ENCODE data around the gene ZNF467. TPM values are rescaled to one million over a fixed set of nuclear protein-coding genes. Genes with fewer than 3 reads are reported as not detected.

Gene ZNF467
- total RNA-seq, 2 experiments from 2014 or later: 0.83 to 1.0 TPM

DNA sequence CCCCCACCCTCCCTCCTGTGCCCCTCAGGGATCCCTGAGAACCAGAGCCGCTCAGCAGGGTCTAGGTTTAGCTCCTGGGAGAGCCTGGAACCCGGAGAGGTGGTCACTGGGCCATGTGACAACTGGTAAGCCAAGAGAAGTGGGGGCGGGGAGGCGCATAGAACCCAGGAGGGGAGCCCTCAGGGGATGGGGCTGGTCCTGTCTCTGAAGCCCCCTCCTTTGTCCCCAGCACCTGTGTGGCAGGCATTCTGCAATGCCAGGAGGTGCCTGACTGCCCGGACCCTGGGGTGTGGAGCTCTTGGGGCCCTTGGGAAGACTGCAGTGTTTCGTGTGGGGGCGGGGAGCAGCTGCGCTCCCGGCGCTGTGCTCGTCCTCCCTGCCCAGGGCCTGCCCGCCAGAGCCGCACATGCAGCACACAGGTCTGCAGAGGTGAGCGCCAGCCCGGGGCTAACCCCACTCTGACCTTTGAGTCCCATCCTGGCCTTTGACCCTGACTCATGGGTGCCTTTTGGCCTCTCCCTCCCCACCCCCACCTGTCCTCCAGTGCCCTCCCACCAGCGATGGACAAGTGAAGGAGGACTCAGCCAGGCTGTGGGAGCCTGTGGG, 42.4 kb upstream of the ZNF467 start:
- Mint-ChIP-seq H3K4me1 (no peaks in the 10 kb centered on the region), H3K36me3 (no peaks in the 10 kb centered on the region), H3K27me3 (no peaks in the 10 kb centered on the region), H3K27ac (no peak overlapping the region), H3K9me3 (no peaks in the 10 kb centered on the region), H3K4me3 (no peak overlapping the region)
- DNase-seq (no peak), ATAC-seq (ENCODE audit: low read depth) (no peak)
- POLR2A ChIA-PET: no interaction called here

DNA sequence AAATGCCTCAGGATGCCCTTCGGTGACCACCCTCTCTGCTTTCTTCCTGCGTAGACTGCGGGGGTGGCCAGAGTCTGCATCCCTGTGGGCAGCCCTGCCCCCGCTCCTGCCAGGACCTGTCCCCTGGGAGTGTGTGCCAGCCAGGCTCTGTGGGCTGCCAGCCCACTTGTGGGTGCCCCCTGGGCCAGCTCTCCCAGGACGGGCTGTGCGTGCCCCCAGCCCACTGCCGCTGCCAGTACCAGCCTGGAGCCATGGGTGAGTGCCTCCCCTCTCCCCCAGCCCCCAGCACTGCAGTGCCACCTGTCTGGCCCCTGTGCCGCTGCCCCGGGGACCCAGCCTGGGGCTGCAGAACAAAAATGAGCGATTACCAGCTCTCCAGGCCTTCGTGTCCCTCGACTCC, 41.7 kb upstream of the ZNF467 start:
- no peak overlapping the region for H3K27ac Mint-ChIP-seq
- DNase-seq (no peak), ATAC-seq (ENCODE audit: low read depth) (no peak)
- H3K27me3 Mint-ChIP-seq: no peaks in the 10 kb centered on the region
- H3K4me3 Mint-ChIP-seq: no peak overlapping the region
- POLR2A ChIA-PET: no interaction called here
- H3K9me3 Mint-ChIP-seq: no peaks in the 10 kb centered on the region
- H3K36me3 Mint-ChIP-seq: no peaks in the 10 kb centered on the region
- no peaks in the 10 kb centered on the region for H3K4me1 Mint-ChIP-seq

DNA sequence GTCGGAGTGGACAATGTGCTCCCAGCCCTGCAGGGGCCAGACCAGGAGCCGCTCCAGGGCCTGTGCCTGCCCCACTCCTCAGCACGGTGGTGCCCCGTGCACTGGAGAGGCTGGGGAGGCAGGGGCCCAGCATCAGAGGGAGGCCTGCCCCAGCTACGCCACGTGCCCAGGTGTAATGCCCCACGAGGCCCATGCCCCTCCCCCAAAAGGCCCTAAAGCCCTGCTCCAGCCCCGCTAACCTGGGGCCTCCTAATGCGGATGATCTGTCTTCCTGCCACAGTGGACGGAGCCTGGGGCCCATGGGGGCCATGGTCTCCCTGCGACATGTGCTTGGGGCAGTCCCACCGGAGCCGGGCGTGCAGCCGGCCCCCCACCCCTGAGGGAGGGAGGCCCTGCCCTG, 41.1 kb upstream of the ZNF467 start:
- Mint-ChIP-seq H3K9me3 (no peaks in the 10 kb centered on the region), H3K27me3 (no peaks in the 10 kb centered on the region), H3K27ac (no peak overlapping the region), H3K4me3 (no peak overlapping the region), H3K36me3 (no peaks in the 10 kb centered on the region), H3K4me1 (no peaks in the 10 kb centered on the region)
- ATAC-seq (ENCODE audit: low read depth) (no peak), DNase-seq (no peak)
- POLR2A ChIA-PET: no interaction called here

DNA sequence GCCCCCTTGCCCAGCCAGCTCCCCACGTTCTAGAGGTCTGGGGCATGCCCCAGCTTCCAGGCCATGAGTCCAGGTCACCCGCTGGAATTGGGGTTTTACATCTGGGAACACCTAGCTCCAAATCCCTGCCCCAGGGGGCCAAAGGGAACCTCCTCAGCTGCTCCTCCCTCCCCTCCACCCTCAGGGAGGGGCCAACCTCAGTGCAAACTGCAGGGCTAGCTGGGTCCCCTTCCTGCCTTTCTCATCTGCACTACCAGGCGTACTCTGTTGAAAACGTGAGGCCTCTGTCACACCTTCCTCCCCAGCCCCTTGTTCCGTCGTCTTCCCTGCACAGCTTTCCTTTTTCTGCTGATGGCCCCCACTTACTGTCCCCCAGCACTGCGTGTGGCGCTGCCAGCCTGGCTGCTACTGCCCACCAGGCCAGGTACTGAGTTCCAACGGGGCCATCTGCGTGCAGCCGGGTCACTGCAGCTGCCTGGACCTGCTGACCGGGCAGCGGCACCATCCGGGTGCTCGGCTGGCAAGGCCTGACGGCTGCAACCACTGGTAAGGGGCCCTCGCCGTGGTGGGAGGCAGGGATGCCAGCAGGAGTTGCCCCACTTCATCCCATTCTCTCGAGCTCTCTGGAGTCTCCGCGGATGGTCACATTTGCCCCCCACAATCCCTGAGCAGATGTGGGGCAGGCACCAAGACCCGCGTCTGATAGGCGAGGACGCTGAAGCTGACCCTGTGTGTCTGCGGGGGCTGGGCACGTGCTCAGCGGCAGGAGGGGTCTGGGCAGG, 40.1 kb upstream of the ZNF467 start:
- no peak overlapping the region for H3K27ac Mint-ChIP-seq
- H3K27me3 Mint-ChIP-seq: no peaks in the 10 kb centered on the region
- ATAC-seq (ENCODE audit: low read depth) (no peak), DNase-seq (no peak)
- H3K36me3 Mint-ChIP-seq: no peaks in the 10 kb centered on the region
- H3K9me3 Mint-ChIP-seq: no peaks in the 10 kb centered on the region
- H3K4me1 Mint-ChIP-seq: no peaks in the 10 kb centered on the region
- H3K4me3 Mint-ChIP-seq: no peak overlapping the region
- POLR2A ChIA-PET: no interaction called here

DNA sequence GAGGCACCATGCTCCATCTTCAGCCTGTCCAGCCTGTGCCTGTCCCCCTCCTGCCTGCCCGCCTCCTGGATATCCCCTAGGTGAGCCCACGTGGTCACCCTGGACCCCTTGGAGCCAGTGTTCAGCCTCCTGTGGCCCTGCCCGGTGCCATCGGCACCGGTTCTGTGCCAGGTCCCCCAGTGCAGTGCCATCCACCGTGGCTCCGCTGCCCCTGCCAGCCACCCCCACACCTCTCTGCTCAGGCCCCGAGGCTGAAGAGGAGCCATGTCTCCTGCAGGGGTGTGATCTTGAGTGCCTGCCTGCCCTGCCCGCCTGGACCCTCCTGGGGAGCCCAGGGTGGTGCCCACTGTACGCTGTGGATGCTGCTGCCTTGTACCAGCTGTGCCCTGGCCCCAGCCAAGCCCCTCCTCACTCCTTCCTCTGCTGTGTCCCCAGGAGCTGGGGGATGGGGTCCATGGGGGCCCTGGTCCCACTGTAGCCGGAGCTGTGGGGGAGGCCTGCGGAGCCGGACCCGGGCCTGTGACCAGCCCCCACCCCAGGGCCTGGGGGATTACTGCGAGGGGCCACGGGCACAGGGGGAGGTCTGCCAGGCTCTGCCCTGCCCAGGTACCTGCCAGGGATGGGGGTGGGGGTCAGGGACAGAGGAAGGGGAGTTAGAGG, 38.6 kb upstream of the ZNF467 start:
- Mint-ChIP-seq H3K9me3 (no peaks in the 10 kb centered on the region), H3K36me3 (no peaks in the 10 kb centered on the region), H3K4me1 (no peaks in the 10 kb centered on the region), H3K4me3 (no peak overlapping the region), H3K27ac (no peak overlapping the region), H3K27me3 (peaks cover 1% of the 10 kb centered on the region)
- ATAC-seq (ENCODE audit: low read depth) (no peak), DNase-seq (no peak)
- POLR2A ChIA-PET: no interaction called here

DNA sequence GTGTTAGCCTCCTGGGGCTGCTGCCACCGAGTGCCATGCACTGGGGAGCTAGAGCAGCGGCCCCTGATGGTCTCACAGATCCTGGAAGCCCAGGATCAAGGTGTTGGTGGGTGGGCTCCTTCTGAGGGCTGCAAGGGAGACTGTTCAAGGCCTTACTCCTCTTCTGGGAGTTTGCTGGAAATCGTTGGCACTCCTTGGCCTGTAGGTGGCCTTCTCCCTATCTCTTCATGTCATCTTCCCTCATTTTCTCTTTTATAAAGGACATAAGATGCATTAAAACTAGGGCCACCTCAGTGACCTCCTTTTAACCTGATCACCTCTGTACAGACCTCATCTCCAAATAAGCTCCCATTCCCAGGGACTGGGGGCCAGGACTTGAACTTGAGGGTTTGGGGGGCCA, 37.8 kb upstream of the ZNF467 start:
- no peaks in the 10 kb centered on the region for H3K4me1 Mint-ChIP-seq
- H3K4me3 Mint-ChIP-seq: no peak overlapping the region
- H3K27me3 Mint-ChIP-seq: peaks cover 1% of the 10 kb centered on the region
- H3K27ac Mint-ChIP-seq: no peak overlapping the region
- no peaks in the 10 kb centered on the region for H3K36me3 Mint-ChIP-seq
- POLR2A ChIA-PET: no interaction called here
- H3K9me3 Mint-ChIP-seq: no peaks in the 10 kb centered on the region
- ATAC-seq (ENCODE audit: low read depth) (no peak), DNase-seq (no peak)

DNA sequence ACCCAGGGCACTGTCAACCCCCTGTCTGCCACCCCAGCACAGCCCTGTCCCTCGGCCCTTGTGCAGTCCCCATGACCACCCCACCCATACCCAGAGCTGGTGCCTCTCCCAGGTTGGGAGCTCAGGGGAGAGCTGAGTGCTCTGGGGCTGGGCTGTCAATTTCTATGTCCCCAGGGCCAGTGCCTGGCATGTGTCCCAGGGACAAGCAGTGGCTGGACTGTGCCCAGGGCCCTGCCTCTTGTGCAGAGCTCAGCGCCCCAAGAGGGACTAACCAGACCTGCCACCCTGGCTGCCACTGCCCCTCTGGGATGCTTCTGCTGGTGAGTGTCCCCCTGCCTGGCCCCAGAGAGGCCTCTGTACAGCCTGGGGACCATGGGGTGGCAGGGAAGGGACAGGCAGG, 35.8 kb upstream of the ZNF467 start:
- H3K9me3 Mint-ChIP-seq: no peaks in the 10 kb centered on the region
- peaks cover 1% of the 10 kb centered on the region for H3K27me3 Mint-ChIP-seq
- DNase-seq (no peak), ATAC-seq (ENCODE audit: low read depth) (no peak)
- no peaks in the 10 kb centered on the region for H3K36me3 Mint-ChIP-seq
- no peak overlapping the region for H3K4me3 Mint-ChIP-seq
- POLR2A ChIA-PET: no interaction called here
- H3K4me1 Mint-ChIP-seq: no peaks in the 10 kb centered on the region
- no peak overlapping the region for H3K27ac Mint-ChIP-seq

DNA sequence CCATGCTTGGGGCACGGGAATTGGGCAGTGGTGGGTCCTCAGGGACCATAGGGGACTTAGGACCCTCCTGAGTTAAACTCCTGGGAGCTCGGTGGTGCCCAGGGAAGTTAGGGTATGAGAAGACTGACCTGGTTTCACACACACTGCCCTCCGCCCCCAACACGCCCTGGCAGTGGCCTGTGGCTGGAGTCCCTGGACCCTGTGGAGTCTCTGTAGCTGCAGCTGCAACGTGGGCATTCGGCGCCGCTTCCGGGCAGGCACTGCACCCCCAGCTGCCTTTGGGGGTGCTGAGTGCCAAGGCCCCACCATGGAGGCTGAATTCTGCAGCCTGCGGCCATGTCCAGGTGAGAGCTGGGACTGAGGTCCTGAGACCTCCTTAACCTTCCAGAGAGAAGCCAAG, 34.9 kb upstream of the ZNF467 start:
- peaks cover 1% of the 10 kb centered on the region for H3K27me3 Mint-ChIP-seq
- no peaks in the 10 kb centered on the region for H3K9me3 Mint-ChIP-seq
- no peak overlapping the region for H3K27ac Mint-ChIP-seq
- POLR2A ChIA-PET: no interaction called here
- no peaks in the 10 kb centered on the region for H3K4me1 Mint-ChIP-seq
- no peak overlapping the region for H3K4me3 Mint-ChIP-seq
- ATAC-seq (ENCODE audit: low read depth): no peak
- no peak for DNase-seq
- no peaks in the 10 kb centered on the region for H3K36me3 Mint-ChIP-seq

DNA sequence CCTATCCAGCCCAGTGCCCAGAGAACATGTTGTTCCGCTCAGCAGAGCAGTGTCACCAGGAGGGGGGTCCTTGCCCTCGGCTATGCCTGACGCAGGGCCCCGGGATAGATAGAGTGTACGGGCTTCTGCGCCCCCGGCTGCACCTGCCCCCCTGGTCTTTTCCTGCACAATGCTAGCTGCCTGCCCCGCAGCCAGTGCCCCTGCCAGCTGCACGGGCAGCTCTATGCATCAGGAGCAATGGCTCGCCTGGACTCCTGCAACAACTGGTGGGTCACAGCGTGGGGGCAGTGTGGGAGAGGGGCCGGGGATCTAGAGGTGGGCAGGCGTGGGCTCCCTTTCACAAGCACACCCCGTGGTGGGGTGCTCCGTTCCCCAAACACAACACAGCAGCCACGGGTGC, 33.3 kb upstream of the ZNF467 start:
- Mint-ChIP-seq H3K4me3 (no peak overlapping the region), H3K36me3 (no peaks in the 10 kb centered on the region), H3K9me3 (no peaks in the 10 kb centered on the region), H3K27ac (no peak overlapping the region), H3K4me1 (no peaks in the 10 kb centered on the region), H3K27me3 (peaks cover 1% of the 10 kb centered on the region)
- DNase-seq: no peak
- ATAC-seq (ENCODE audit: low read depth): no peak
- POLR2A ChIA-PET: interaction anchor here (0.8 kb wide), 1 partner anchor 63 kb away, joined by 3 read pairs; no protein-coding TSS in a partner anchor

DNA sequence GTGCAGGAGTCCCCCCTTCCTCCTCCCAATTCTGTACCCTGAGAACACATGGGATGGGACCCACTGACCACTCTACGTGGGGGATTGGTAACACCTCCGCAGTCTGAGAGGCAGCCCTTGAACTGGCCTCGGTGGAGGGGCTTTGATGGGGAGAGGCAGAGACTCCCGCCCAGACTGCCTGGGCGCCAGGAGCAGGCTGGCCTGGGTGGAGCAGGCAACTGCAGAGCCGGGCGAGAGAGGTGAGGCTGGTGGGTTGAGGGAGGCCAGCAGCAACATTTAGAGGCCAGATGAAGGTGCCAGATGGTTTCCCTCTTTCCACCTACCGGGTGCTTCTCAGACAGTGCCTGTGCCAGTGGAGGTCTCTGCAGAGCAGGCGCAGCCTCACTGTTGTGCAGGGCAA, 30.7 kb upstream of the ZNF467 start:
- Mint-ChIP-seq H3K4me3 (no peak overlapping the region), H3K36me3 (no peaks in the 10 kb centered on the region), H3K4me1 (no peaks in the 10 kb centered on the region), H3K27me3 (peaks cover 1% of the 10 kb centered on the region), H3K27ac (no peak overlapping the region), H3K9me3 (no peaks in the 10 kb centered on the region)
- DNase-seq: no peak
- POLR2A ChIA-PET: no interaction called here
- no peak for ATAC-seq (ENCODE audit: low read depth)

DNA sequence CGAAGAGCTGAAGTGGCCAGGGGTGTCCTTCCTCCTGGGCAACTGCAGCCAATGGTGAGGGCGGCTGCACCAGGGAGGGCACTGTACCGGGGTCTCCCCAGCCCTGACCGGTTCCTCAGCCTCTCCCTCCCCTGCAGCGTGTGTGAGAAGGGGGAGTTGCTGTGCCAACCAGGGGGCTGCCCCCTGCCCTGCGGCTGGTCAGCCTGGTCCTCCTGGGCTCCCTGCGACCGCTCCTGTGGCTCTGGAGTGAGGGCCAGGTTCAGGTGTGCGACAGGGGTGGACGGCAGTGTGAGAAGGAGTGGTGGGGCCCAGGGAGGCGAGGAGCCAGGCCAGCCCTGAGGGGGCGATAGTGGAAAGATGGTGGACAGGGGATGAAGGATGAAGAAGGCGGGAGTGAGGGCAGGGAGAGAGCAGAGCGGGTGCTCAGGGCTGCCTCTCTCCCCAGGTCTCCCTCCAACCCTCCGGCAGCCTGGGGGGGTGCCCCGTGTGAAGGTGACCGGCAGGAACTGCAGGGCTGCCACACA, 30.2 kb upstream of the ZNF467 start:
- H3K27ac Mint-ChIP-seq: no peak overlapping the region
- H3K4me3 Mint-ChIP-seq: no peak overlapping the region
- no peak for ATAC-seq (ENCODE audit: low read depth)
- peaks cover 1% of the 10 kb centered on the region for H3K27me3 Mint-ChIP-seq
- no peaks in the 10 kb centered on the region for H3K4me1 Mint-ChIP-seq
- no peaks in the 10 kb centered on the region for H3K36me3 Mint-ChIP-seq
- DNase-seq: no peak
- no peaks in the 10 kb centered on the region for H3K9me3 Mint-ChIP-seq
- POLR2A ChIA-PET: no interaction called here

DNA sequence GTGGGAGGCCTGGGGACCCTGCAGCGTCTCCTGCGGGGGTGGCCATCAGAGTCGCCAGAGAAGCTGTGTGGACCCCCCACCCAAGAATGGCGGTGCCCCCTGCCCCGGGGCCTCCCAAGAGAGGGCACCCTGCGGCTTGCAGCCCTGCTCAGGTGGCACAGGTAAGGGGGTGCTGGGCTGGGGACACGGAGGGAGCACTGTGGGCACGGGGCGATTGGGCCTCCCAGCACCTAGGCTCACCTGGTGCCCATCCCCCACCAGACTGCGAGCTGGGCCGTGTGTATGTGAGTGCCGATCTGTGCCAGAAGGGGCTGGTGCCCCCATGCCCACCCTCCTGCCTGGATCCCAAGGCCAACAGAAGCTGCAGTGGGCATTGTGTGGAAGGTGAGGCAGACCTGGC, 29.6 kb upstream of the ZNF467 start:
- POLR2A ChIA-PET: no interaction called here
- peaks cover 1% of the 10 kb centered on the region for H3K27me3 Mint-ChIP-seq
- no peaks in the 10 kb centered on the region for H3K36me3 Mint-ChIP-seq
- H3K27ac Mint-ChIP-seq: no peak overlapping the region
- ATAC-seq (ENCODE audit: low read depth) (no peak), DNase-seq (no peak)
- H3K4me1 Mint-ChIP-seq: no peaks in the 10 kb centered on the region
- H3K4me3 Mint-ChIP-seq: no peak overlapping the region
- no peaks in the 10 kb centered on the region for H3K9me3 Mint-ChIP-seq

DNA sequence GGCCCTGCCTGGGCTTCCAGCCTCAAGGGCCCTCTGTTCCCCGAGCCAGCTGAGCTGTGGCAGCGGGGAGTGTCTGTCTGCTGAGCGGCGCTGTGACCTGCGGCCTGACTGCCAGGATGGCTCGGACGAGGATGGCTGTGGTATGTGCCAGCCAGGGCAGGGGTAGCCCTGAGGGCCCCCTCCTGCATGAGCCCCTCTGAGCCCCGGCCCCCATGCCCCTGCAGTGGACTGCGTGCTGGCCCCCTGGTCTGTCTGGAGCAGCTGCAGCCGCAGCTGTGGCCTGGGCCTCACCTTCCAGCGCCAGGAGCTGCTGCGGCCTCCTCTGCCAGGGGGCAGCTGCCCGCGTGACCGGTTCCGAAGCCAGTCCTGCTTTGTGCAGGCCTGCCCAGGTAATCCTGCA, 28.4 kb upstream of the ZNF467 start:
- POLR2A ChIA-PET: no interaction called here
- H3K27ac Mint-ChIP-seq: no peak overlapping the region
- ATAC-seq (ENCODE audit: low read depth) (no peak), DNase-seq (no peak)
- H3K4me3 Mint-ChIP-seq: no peak overlapping the region
- H3K4me1 Mint-ChIP-seq: no peaks in the 10 kb centered on the region
- H3K36me3 Mint-ChIP-seq: no peaks in the 10 kb centered on the region
- H3K27me3 Mint-ChIP-seq: no peaks in the 10 kb centered on the region
- no peaks in the 10 kb centered on the region for H3K9me3 Mint-ChIP-seq

DNA sequence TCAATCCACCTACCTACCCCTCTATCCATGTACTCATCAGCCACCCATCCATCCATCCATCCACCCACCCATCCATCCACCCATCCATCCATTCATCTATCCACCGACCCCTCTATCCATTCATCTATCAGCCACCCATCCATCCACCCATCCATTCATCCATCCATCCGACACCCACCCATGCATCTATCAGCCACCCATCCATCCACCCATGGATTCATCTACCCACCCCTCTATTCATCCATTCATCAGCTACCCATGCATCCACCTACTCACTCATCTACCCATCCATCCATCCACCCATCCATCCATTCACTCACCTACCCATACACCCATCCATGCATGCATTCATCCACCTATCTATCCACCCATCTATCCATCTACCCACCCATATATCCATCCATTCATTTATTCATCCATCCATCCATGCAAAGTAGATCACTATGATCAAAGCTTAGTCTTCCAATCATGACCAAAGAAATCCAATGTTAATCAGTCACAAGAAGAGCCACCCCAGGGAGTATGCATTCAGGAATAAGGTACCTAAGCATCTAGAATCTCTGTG, 27.7 kb upstream of the ZNF467 start:
- Mint-ChIP-seq H3K27me3 (no peaks in the 10 kb centered on the region), H3K4me1 (no peaks in the 10 kb centered on the region), H3K27ac (no peak overlapping the region), H3K4me3 (no peak overlapping the region), H3K9me3 (no peaks in the 10 kb centered on the region), H3K36me3 (no peaks in the 10 kb centered on the region)
- DNase-seq (no peak), ATAC-seq (ENCODE audit: low read depth) (no peak)
- POLR2A ChIA-PET: no interaction called here
